Upper lobe of left lung (tissue), 6 donors: ENCODE data around the gene CRYM. TPM values are rescaled to one million over a fixed set of nuclear protein-coding genes. Genes with fewer than 3 reads are reported as not detected.

Experiments used
- ATAC-seq, 2 donors: fragments of 200-7000 bp; cut with Tn5 transposase; one replicate each; pipeline ENCODE4 v1.9.1; 2022; ENCODE audit warnings: mild to moderate bottlenecking in 2 of 2, moderate library complexity in 2 of 2; ENCODE audit not compliant: low FRiP score in 2 of 2
- DNase-seq, 2 donors: peaks; one replicate each; pipeline ENCODE4 v3.0.0-alpha.2; 2019 to 2020
- H3K27ac ChIP-seq, 4 donors: fragments of 200-600 bp; sonication (generic); one replicate each; pipeline ENCODE4 v1.5.1; 2016 to 2019
- H3K27me3 ChIP-seq, 4 donors: fragments of 200-600 bp; sonication (generic); one replicate each; pipeline ENCODE4 v1.5.1; 2017 to 2019
- H3K36me3 ChIP-seq, 4 donors: fragments of 200-600 bp; sonication (generic); one replicate each; pipeline ENCODE4 v1.5.1; 2016 to 2019
- H3K4me1 ChIP-seq, 4 donors: fragments of 200-600 bp; sonication (generic); one replicate each; pipeline ENCODE4 v1.5.1; 2018 to 2019
- H3K4me3 ChIP-seq, 4 donors: fragments of 200-600 bp; sonication (generic); one replicate each; pipeline ENCODE4 v1.5.1; 2017 to 2019; ENCODE audit warnings: mild to moderate bottlenecking in 2 of 4, moderate library complexity in 1 of 4
- H3K9me3 ChIP-seq, 4 donors: fragments of 200-600 bp; sonication (generic); one replicate each; pipeline ENCODE4 v1.5.1; 2018 to 2019
- EP300 ChIP-seq, 4 donors: sonication (generic); formaldehyde crosslinking; IDR thresholded peaks; one replicate each; pipeline ENCODE4 v1.5.1; 2017; ENCODE audit warnings: antibody characterized with exemption in 4 of 4, control low read depth in 2 of 4
- POLR2A ChIP-seq, 4 donors: fragments of 450-650 bp; IDR thresholded peaks; one replicate each; pipeline ENCODE4 v1.5.1; 2016 to 2017; ENCODE audit warnings: antibody characterized with exemption in 4 of 4, mild to moderate bottlenecking in 2 of 4
- POLR2AphosphoS5 ChIP-seq, 2 donors: sonication (generic); formaldehyde crosslinking; IDR thresholded peaks; one replicate each; pipeline ENCODE4 v1.5.1; 2017; ENCODE audit warnings: antibody characterized with exemption in 2 of 2
- WGBS, 2 donors: methylation state at CpG; one replicate each; pipeline ENCODE4 v1.1.5; 2017 to 2018; 5-methylcytosine and 5-hydroxymethylcytosine counted together
- total RNA-seq, 6 donors: library from RNA; depleted of rRNA in 4 of 6; stranded (reverse); fragments of >200 nt in 4 of 6; gene quantifications; one replicate each; pipeline versions ENCODE4 v1.1.0 to v1.2.1, GENCODE V29; 2016 to 2021
- TF ChIP-seq, protein P1 (sequence below), 6 experiments: fragments of 450-650 bp in 4 of 6; fragments of 200-600 bp in 2 of 6; sonication (generic) in 2 of 6; IDR thresholded peaks; one replicate each; pipeline ENCODE4 v1.5.1; 2016 to 2019; ENCODE audit warnings: antibody characterized with exemption in 6 of 6
- donor health status: DM: no; HTN: no; CAD: no; lungs with moderate emphysema.
- donor health status: DM: no; HTN: yes; CAD: no; lungs with severe emphysema.

The CRYM gene
- total RNA-seq, 6 donors from 2014 or later, result 2.0 to 18.6 (median 7.8) TPM

DNA sequence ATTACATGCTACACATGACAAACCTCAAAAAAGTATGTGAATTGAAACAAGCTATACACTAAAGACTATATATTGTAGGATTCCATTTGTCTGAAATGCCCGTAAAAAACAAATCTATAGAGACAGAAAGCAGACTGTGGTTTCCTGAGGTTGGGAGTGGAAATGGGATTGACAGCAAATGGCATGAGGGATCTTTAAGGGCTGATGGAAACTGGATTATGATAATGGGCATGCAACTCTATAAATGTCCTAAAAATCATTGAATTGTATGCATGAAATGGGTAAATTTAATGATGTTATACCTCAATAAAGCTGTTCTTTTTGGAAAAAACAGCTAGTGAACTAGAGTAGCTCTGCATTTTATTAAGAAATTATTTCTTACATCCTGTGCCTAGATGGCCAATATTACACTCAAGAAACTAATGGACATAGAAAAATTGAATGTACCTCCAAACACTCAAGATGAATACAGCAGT lies 45.0 kb downstream of the CRYM start:
- peaks cover 0 to 4% (median 0%) of the 10 kb centered on the region in 4 donors for H3K4me1 ChIP-seq
- TF ChIP-seq POLR2AphosphoS5 (IDR thresholded peaks at IDR 0.05) (no peak), POLR2A (IDR thresholded peaks at IDR 0.05) (no peak), EP300 (IDR thresholded peaks at IDR 0.05) (no peak)
- TF ChIP-seq, protein P1, sequence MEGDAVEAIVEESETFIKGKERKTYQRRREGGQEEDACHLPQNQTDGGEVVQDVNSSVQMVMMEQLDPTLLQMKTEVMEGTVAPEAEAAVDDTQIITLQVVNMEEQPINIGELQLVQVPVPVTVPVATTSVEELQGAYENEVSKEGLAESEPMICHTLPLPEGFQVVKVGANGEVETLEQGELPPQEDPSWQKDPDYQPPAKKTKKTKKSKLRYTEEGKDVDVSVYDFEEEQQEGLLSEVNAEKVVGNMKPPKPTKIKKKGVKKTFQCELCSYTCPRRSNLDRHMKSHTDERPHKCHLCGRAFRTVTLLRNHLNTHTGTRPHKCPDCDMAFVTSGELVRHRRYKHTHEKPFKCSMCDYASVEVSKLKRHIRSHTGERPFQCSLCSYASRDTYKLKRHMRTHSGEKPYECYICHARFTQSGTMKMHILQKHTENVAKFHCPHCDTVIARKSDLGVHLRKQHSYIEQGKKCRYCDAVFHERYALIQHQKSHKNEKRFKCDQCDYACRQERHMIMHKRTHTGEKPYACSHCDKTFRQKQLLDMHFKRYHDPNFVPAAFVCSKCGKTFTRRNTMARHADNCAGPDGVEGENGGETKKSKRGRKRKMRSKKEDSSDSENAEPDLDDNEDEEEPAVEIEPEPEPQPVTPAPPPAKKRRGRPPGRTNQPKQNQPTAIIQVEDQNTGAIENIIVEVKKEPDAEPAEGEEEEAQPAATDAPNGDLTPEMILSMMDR (IDR thresholded peaks at IDR 0.05), result no peak
- H3K27ac ChIP-seq, result no peak overlapping the region
- H3K36me3 ChIP-seq, result no peaks in the 10 kb centered on the region
- 91 to 100% methylated on average over 1 of the region's 1 CpG for WGBS, 2 donors
- ATAC-seq, result no peak
- H3K9me3 ChIP-seq, result no peaks in the 10 kb centered on the region
- H3K27me3 ChIP-seq, result no peaks in the 10 kb centered on the region
- no peak overlapping the region for H3K4me3 ChIP-seq
- no peak for DNase-seq

DNA sequence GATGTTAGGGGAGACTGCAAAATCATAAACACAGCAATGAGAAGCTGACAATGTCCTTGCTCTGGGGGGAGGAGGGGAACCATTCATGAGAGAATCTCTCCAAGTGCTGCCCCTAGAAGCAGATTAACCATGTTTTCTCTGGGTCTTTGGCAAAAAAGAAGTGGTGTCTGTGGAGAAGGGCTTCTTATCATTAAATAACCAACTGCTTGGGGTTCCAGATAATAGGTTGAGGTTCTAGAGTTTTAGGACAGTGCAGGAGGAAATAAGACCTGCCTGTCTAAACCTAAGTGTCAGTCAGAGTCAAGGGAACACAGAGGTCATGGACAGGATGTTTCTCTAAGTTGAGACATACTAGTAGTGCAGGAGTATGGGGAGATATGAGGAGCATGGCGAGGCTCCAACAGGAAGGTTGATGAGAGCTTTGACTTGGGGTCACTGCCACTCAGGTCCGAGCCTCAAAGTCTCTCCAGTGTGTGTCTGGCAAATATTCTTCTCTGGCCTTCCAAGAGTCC lies 49.7 kb downstream of the CRYM start:
- Histone ChIP-seq H3K36me3 (no peaks in the 10 kb centered on the region), H3K4me3 (no peak overlapping the region), H3K27ac (no peak overlapping the region), H3K27me3 (no peaks in the 10 kb centered on the region), H3K9me3 (no peaks in the 10 kb centered on the region), H3K4me1 (peaks cover 0 to 6% (median under 1%) of the 10 kb centered on the region in 4 donors)
- DNase-seq (no peak), ATAC-seq (no peak)
- TF ChIP-seq EP300 (IDR thresholded peaks at IDR 0.05) (no peak), POLR2A (IDR thresholded peaks at IDR 0.05) (no peak), POLR2AphosphoS5 (IDR thresholded peaks at IDR 0.05) (no peak)
- TF ChIP-seq, protein P1 (IDR thresholded peaks at IDR 0.05), result no peak
- 48 to 59% methylated on average over 2 of the region's 2 CpGs for WGBS, 2 donors

DNA sequence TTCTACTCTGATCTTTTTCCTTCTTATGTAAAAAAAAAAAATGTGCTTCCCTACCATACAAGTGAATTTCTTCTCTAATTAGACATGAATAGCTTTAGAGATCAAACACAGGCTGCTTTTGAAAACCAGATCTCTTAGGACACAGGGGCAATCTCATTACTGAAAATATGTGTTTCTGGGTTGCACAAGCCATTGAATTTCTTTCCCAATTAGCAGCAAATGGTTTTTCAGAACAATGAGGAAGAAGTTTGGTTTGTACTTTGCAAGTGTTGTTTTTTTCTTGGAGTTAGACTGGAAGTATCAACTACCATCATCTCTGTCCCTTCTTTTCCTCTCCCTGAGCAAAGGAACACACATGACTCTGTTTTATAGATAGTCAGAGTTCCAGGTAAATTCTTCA lies 50.2 kb downstream of the CRYM start:
- ATAC-seq (no peak), DNase-seq (no peak)
- Histone ChIP-seq H3K9me3 (no peaks in the 10 kb centered on the region), H3K27me3 (no peaks in the 10 kb centered on the region), H3K27ac (no peak overlapping the region), H3K36me3 (no peaks in the 10 kb centered on the region), H3K4me3 (no peak overlapping the region), H3K4me1 (peaks cover 0 to 11% (median 3%) of the 10 kb centered on the region in 4 donors)
- TF ChIP-seq EP300 (IDR thresholded peaks at IDR 0.05) (no peak), POLR2A (IDR thresholded peaks at IDR 0.05) (no peak), POLR2AphosphoS5 (IDR thresholded peaks at IDR 0.05) (no peak)
- TF ChIP-seq, protein P1 (IDR thresholded peaks at IDR 0.05), result no peak

DNA sequence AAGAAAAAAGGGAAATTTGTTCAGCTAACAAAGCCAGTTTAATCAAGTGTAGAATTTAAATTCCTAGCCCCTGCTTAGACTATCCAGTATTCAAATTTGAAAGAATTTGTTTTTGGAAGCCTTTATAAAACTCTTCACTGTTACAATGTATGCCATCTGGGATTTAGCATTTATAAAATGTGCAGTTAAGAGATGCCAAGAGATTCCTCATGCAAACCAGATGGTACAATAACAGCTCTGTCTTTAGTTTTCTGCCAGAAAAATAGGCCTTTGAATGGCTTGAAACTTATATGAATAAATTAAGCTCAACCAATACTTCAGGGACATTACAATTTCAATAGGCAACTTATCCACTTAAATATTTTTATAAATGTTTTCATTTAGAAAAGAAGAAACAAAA lies 51.3 kb downstream of the CRYM start:
- no peak for ATAC-seq
- TF ChIP-seq, protein P1 (IDR thresholded peaks at IDR 0.05), result no peak
- TF ChIP-seq POLR2AphosphoS5 (IDR thresholded peaks at IDR 0.05), result no peak
- DNase-seq, result no peak
- H3K36me3 ChIP-seq, result no peaks in the 10 kb centered on the region
- H3K27me3 ChIP-seq, result no peaks in the 10 kb centered on the region
- no peaks in the 10 kb centered on the region for H3K9me3 ChIP-seq
- no peak overlapping the region for H3K27ac ChIP-seq
- no peak overlapping the region for H3K4me3 ChIP-seq
- peaks cover 0 to 11% (median 3%) of the 10 kb centered on the region in 4 donors for H3K4me1 ChIP-seq

DNA sequence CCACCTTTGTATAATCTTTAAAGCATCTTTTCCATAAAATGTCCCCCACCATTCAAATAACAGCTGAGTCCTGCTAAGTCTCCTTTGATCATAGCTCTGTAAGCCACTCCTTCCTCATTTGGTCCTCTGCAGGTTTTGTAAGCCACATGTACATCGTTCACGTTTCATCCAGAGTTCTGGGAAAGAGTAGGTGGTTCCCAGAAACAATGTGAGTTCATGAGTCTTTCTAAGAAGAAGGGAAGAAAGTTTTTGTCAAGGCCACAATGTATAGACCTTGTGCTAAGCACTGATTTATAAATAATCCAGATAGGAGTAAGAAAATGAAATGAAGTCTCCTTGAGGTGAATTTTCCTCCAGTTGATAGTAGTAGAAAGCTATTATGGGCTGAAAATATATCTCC lies 53.3 kb downstream of the CRYM start:
- no peak overlapping the region for H3K27ac ChIP-seq
- 50 to 79% methylated on average over 2 of the region's 2 CpGs for WGBS, 2 donors
- no peaks in the 10 kb centered on the region for H3K36me3 ChIP-seq
- TF ChIP-seq POLR2A (IDR thresholded peaks at IDR 0.05) (no peak), EP300 (IDR thresholded peaks at IDR 0.05) (no peak), POLR2AphosphoS5 (IDR thresholded peaks at IDR 0.05) (no peak)
- TF ChIP-seq, protein P1 (IDR thresholded peaks at IDR 0.05), result no peak
- H3K4me1 ChIP-seq, result peaks cover 0 to 11% (median 3%) of the 10 kb centered on the region in 4 donors
- DNase-seq (no peak), ATAC-seq (no peak)
- no peak overlapping the region for H3K4me3 ChIP-seq
- no peaks in the 10 kb centered on the region for H3K9me3 ChIP-seq
- no peaks in the 10 kb centered on the region for H3K27me3 ChIP-seq
